ENCODE data around the gene ZBED3. TPM values are rescaled to one million over a fixed set of nuclear protein-coding genes. Genes with fewer than 3 reads are reported as not detected.

ZBED3 gene
- polyA plus RNA-seq, 2 donors = 0.67 to 1.0 TPM

DNA sequence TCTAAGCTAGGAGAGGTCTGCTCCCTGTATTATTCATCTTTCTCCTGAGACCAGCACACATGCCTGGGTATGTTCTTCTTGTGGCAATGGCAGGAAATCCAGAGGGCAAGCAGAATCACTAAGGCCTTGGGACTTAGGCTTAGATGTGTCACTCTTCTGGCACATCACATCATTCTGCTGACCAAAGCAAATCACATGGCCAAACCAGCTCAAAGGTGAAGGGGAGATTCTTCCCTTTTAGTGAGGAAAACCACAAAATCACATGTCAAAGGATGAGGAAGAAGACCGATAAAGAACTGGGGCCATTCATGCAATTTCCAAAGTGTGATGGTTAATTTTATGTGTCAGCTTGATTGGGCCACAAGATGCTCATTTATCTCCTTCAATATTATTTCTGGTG is 62.6 kb downstream of the ZBED3 start:
- Histone ChIP-seq H3K27ac (ENCODE audit: low read depth in 2 of 2, low read length in 1 of 2) (no peak overlapping the region), H3K36me3 (ENCODE audit: control insufficient read depth in 2 of 2, insufficient read depth in 2 of 2, low read length in 1 of 2) (no peaks in the 10 kb centered on the region), H3K4me1 (ENCODE audit: control insufficient read depth in 2 of 2, insufficient read depth in 2 of 2, low read length in 1 of 2) (no peaks in the 10 kb centered on the region), H3K9me3 (ENCODE audit: control insufficient read depth in 2 of 2, insufficient read depth in 1 of 2, low read depth in 1 of 2, low read length in 1 of 2) (no peaks in the 10 kb centered on the region), H3K27me3 (ENCODE audit: control insufficient read depth in 1 of 2, insufficient read depth in 2 of 2, low read length in 2 of 2) (no peaks in the 10 kb centered on the region), H3K4me3 (ENCODE audit: low read depth in 1 of 2, low read length in 2 of 2) (no peak overlapping the region)
- WGBS, 2 donors = 79 to 80% methylated on average over 1 of the region's 1 CpG

DNA sequence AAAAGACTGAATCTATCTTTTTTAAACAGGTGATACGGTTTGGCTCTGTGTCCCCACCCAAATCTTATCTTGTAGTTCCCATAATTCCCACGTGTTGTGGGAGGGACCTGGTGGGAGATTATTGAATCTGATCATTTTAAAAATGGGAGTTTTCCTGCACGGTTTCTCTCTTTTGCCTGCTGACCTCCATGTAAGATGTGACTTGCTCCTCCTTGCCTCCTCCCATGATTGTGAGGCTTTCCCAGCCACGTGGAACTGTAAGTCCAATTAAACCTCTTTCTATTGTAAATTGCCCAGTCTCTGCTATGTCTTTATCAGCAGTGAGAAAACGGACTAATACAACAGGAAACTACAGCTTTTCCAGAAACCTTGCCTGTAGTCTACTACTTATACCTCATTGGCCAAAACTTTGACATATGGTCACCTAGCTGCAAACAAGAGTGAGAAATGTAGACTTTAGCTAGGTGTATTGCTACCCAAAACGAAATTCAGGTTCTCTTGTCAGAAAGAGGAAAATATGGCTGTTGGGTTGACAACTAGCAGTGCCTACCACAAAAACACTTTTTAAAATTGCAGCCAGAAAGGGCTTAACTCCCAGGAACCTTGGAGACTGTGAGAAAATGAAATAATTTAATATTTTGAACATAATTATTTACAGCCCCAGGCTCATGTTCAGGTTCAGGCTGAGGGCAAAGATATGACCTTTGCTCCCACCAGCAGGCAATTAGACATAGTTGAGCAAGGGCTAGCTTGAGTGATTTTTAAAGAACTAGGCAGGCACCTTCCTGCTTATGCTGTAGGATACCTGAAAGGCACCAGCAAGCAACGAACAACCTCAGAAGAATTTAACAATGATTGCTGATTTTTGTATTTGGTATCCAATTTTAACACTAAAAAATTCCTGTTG is 64.3 kb downstream of the ZBED3 start:
- Histone ChIP-seq H3K36me3 (ENCODE audit: control insufficient read depth in 2 of 2, insufficient read depth in 2 of 2, low read length in 1 of 2) (no peaks in the 10 kb centered on the region), H3K4me3 (ENCODE audit: low read depth in 1 of 2, low read length in 2 of 2) (no peak overlapping the region), H3K27ac (ENCODE audit: low read depth in 2 of 2, low read length in 1 of 2) (no peak overlapping the region), H3K4me1 (ENCODE audit: control insufficient read depth in 2 of 2, insufficient read depth in 2 of 2, low read length in 1 of 2) (no peaks in the 10 kb centered on the region), H3K9me3 (ENCODE audit: control insufficient read depth in 2 of 2, insufficient read depth in 1 of 2, low read depth in 1 of 2, low read length in 1 of 2) (no peaks in the 10 kb centered on the region), H3K27me3 (ENCODE audit: control insufficient read depth in 1 of 2, insufficient read depth in 2 of 2, low read length in 2 of 2) (no peaks in the 10 kb centered on the region)
- WGBS, 2 donors = 56 to 58% methylated on average over 7 of the region's 7 CpGs

Other genes with a start within 250 kb of the ZBED3 start
- gene S100Z, start 237.3 kb downstream of the ZBED3 start, polyA plus RNA-seq = under 1 TPM in 1 of 2 donors, not detected in 1; 0.02 TPM
- under 1 TPM; 0.10 to 0.19 TPM for gene CRHBP, start 134.2 kb downstream of the ZBED3 start, polyA plus RNA-seq
- gene AGGF1, start 56.9 kb downstream of the ZBED3 start, polyA plus RNA-seq = 1 to 10 TPM; 5.9 to 7.6 TPM
- under 1 TPM; 0.31 to 0.66 TPM for gene PDE8B, start 123.4 kb upstream of the ZBED3 start, polyA plus RNA-seq